ENCODE data around the gene DAGLB.
"Not testable (repeated sequence)": the region's sequence is repeated elsewhere in the genome, so short reads cannot be mapped to it uniquely, and the experiment has no call there.

DAGLB gene

DNA sequence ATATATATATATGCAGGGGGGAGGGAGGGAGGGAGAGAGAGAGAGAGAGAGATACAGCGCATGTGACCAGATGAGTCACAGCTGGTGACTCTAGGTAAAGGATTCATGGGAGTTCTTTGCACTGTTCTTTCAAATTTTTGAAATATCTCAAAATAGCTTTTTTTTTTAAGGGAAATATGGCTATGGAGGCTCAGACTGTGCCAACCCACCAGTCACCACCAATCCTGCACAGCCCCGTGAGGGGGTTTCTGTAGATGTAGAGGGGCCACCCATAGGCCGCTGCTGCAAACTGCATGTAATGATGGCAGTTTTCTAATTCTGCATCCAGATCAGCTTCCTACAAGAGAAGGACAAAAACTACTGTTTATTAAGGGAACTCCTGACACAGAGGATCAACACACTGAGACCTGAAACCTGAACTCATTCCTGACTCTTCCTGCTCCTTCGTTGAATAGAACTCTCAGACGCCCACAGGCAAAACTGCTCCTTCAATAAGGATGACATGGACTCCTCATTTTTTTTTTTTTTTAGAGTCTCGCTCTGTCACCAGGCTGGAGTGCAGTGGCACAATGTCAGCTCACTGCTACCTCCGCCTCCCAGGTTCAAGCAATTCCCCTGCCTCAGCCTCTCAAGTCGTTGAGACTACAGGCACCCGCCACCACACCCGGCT lies 17.3 kb downstream of the DAGLB start:
- DNase-seq: no peak

DNA sequence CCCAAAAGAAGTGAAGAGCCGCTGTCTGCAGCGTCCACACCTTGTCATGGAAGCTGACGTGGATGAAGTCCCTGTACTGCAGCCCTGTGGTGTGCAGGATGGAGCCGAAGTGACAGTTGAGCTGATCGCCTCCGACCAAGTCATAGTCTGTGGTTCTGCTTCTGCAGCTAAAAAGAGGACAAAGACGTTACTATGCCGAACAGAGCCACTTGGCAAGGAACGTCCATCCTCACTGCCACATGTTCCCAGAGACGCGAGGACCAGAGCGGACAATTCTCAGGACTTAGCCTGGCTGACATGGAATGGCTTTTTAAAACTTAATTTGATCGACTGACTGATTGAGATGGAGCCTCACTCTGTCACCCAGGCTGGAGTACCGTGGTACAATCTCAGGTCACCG lies 21.8 kb downstream of the DAGLB start:
- DNase-seq: no peak

GRCh38 chr7:6423942-6424701 lies 23.6 kb downstream of the DAGLB start:
- DNase-seq: peak; percentile 87

DNA sequence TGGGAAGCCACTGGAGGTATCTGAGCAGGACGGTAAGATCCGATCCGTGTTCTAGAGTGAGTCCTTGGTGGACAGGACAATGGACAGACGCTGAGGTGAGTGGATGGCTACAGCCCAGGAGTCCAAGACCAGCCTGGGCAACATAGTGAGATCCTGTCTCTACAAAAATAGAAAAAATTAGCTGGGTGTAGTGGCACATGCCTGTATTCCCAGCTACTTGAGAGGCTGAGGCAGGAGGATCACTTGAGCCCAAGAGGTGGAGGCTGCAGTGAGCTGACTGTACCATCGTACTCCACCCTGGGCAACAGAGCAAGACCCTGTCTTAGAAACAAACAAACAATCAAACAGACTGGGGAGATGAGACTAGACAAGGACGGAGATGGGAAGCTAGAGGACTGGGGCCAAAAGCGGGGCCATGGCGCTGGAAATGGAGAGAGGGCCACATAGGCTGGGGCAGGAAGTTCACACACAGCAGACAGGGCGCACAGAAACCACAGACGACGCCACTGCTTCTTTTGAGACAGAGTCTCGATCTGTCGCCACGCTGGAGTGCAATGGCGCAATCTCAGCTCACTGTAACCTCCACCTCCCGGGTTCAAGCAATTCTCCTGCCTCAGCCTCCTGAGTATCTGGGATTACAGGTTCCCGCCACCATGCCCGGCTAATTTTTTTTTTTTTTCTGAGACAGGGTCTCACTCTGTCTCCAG lies 24.7 kb downstream of the DAGLB start:
- peak; percentile 73 to 82 for DNase-seq

DNA sequence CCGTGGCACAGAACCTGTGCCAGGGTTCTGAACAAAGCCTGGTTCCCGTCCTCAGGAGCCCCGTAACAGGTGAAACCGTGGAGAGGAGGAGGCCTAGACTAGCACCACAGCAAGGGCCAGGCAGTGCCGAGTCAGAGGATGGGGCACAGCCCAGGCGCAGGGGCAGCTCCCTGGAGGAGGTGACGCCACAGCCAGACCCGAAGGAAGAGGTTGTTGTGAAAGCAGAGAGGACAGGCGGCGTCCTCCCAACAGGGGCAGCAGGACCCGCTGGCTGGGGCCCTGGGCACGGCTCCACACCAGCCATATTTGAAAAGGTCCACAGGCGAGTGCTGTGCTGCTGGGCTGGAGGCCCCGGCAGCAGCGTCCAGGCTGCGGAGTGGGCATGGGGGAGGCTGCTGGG lies 25.7 kb downstream of the DAGLB start:
- no peak for DNase-seq

DNA sequence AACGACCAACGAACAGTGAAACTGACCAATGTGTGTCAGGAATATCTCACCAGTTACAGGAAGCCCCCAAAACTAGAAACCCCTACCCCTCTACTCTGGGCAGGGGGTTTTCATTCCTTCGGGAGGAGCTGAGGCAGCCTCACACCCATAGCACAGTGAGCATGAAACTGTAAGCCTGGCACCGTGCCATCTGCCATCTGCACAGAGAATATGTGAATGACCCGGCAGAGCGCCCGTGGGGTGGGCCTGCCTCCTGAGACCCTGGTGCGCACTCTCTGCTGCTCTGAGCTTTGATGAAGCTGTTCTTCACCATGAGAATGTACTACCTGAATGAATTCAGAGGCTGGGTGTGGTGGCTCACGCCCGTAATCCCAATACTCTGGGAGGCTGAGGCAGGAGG lies 27.1 kb downstream of the DAGLB start:
- no peak for DNase-seq

DNA sequence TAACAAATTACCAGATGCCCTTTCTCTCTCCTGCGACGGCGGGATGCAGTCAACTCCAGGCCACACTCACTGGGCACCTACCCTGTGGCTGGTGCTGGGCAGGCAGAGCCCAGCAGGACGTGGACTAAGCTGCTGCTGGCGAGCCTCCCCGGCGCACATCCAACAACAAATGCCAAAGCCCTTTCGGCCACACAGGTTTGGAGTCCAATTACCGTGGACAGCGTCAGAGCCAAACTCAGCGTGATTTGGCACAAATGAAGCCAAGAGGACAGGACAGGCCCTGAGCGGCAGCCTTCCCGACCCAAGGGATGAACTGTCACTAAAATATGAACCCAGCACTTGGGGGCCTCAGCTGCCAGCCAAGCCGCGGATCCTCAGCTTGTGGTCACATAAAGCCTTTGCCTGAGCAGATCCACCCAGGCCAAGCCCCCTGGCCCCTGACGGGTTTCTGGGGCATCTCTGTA lies 28.4 kb downstream of the DAGLB start:
- DNase-seq: no peak

DNA sequence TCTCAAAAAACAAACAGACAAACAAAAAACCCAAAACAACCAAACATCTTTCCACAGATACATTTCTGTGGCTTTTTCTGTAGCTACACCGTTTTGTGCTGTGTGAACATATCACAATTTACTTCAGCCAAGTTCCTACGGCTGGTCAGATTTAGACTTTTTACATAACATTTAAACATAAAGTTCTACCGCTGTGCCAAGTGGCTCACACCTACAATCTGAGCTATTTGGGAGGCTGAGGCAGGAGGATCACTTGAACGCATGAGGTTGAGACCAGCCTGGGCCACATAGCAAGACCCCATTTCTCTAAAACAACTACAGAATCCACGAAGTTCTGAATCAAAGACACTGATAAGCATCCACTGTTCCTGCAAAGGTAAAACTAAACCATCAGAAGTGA lies 30.3 kb downstream of the DAGLB start:
- DNase-seq: no peak

GRCh38 chr7:6416516-6417145 lies 31.1 kb downstream of the DAGLB start:
- DNase-seq: no peak

DNA sequence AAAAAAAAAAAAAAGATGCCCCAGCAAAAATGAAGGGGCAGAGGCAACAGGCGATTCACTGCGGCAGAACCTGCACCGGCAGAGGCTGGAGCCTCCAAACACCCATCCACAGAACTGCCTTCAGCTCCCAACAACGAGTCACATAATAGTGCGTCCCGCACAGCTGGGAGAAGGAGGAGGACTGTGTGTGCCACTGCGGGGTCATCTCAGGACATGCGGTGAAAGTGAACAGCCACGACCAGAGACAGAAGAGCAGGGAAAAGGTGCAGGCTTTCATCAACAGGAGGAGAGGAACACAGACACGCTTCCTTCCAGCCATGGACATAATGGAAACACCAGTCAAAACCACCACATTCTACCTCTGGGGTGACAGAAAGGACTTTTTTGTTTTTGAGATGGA lies 34.1 kb downstream of the DAGLB start:
- DNase-seq: no peak

DNA sequence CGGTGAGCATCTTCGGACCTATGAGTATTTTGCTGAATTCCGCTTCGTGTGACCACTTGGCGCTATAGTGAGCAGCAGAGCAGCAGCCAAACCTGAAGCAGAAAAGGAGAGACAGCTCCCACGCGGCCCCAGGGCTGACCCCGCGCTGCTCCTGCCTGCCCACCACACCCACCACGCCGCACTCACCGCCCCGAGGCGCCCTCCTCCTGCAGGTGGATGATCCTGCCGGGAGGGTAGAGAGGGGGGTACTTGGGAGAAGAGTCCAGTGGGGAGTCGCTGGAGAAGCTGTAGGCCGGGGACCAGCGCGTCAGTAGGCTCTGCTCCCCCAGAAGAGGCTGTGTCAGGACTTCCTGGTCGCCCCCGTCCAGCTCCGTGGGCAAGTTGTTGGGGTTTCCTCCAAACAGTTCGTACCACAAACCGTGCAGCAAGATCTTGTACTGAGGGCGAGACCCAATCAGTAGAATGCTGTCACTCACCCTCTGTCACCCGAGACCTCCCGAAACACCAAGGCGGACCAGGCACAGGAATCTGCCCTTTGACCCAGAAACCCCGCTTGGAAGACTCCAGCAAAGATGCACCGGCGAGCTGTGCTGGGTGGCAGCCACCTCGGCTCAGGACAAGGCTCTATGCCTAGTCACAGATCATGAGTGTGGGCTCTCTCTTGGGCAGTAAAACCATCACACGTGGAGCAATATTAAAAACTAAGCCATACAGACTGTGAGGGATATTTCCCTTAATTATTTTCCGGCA lies 37.6 kb downstream of the DAGLB start:
- DNase-seq: no peak

- no peak for DNase-seq
Measured at GRCh38 chr7:6409091-6409490, 38.7 kb downstream of the DAGLB start.

- DNase-seq: no peak
Measured at GRCh38 chr7:6407434-6407833, 40.3 kb downstream of the DAGLB start.

GRCh38 chr7:6406121-6406520 lies 41.6 kb downstream of the DAGLB start:
- no peak for DNase-seq

- DNase-seq: no peak
Measured at GRCh38 chr7:6403907-6404306, 43.8 kb downstream of the DAGLB start.

- DNase-seq: no peak
Measured at GRCh38 chr7:6402741-6403140, 45.0 kb downstream of the DAGLB start.

DNA sequence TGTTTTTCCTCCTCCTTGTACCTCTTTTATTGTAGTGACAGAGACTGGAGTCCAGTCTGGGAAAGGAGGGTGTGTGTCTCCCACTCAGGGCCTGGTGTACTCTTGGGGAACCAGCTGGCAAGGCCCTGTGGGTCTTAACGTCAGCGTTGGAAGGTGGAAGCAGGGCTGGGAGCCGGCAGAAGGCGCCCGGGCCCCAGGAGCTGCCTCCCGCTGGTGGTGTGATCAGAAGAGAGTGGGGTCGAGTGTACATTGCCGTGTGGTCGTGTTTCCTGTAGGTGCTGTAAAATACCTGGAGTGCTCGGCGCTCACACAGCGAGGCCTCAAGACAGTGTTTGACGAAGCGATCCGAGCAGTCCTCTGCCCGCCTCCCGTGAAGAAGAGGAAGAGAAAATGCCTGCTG lies 45.7 kb downstream of the DAGLB start:
- DNase-seq: no peak

DNA sequence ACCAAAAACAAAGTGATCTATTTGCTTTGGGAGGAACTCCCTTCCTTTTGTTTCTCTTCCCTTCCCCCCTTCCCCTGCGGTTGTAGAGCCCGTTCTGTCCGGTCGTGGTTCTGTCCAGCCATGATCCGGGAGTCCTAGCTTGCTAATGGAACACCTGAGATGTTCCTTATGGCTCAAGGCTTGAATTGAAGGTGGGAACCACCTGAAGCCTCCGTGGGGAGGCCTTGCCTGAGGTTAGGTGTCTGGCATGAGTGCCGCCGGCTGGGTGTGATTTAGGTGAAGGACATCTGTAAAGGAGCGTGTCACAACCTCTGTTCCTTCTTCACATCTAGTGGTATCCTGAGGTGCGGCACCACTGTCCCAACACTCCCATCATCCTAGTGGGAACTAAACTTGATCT lies 46.2 kb downstream of the DAGLB start:
- DNase-seq: no peak

- DNase-seq: not testable (repeated sequence)
Measured at GRCh38 chr7:6400243-6401105, 47.3 kb downstream of the DAGLB start.

- DNase-seq: no peak
Measured at GRCh38 chr7:6399351-6399750, 48.4 kb downstream of the DAGLB start.

GRCh38 chr7:6398943-6399342 lies 48.8 kb downstream of the DAGLB start:
- no peak for DNase-seq
